Inflammatory macrophage treated with lipopolysaccharide for 1 hour (primary cell): ENCODE measurements around the gene EIF3A.
"Not testable (repeated sequence)": the region's sequence is repeated elsewhere in the genome, so short reads cannot be mapped to it uniquely, and the experiment has no call there.

ENCODE experiments used
- DNase-seq, 2 donors: peaks; one replicate each; pipeline ENCODE4 v3.0.0-alpha.2; 2020 to 2022

EIF3A gene

GRCh38 chr10:119101366-119102098 lies 20.9 kb upstream of the EIF3A start:
- no peak for DNase-seq

- DNase-seq: peak in 1 of 2 donors; percentile 41
Observed at GRCh38 chr10:119100434-119101238, 20.0 kb upstream of the EIF3A start.

- DNase-seq: no peak
Observed at GRCh38 chr10:119098576-119098975, 18.0 kb upstream of the EIF3A start.

GRCh38 chr10:119096641-119097415 lies 16.2 kb upstream of the EIF3A start:
- DNase-seq: not testable (repeated sequence)

- no peak for DNase-seq
Observed at GRCh38 chr10:119095640-119096039, 15.0 kb upstream of the EIF3A start.

GRCh38 chr10:119090968-119091367 lies 10.4 kb upstream of the EIF3A start:
- peak; percentile 52 to 66 for DNase-seq

- no peak for DNase-seq
Observed at GRCh38 chr10:119090026-119090795, 9.6 kb upstream of the EIF3A start.

GRCh38 chr10:119087271-119087882 lies 6.8 kb upstream of the EIF3A start:
- no peak for DNase-seq

GRCh38 chr10:119084896-119085295 lies 4.3 kb upstream of the EIF3A start:
- DNase-seq: no peak

- DNase-seq: peak; percentile 79 to 84
Observed at GRCh38 chr10:119079599-119080520, 757 bp downstream of the EIF3A start.

GRCh38 chr10:119078422-119079179 lies 2.0 kb downstream of the EIF3A start:
- DNase-seq: no peak

GRCh38 chr10:119073584-119073983 lies 7.0 kb downstream of the EIF3A start:
- DNase-seq: no peak

- no peak for DNase-seq
Observed at GRCh38 chr10:119070395-119071165, 10.0 kb downstream of the EIF3A start.

GRCh38 chr10:119061926-119062325 lies 18.7 kb downstream of the EIF3A start:
- no peak for DNase-seq

GRCh38 chr10:119061352-119061751 lies 19.3 kb downstream of the EIF3A start:
- no peak for DNase-seq

GRCh38 chr10:119060107-119060506 lies 20.5 kb downstream of the EIF3A start:
- no peak for DNase-seq

GRCh38 chr10:119059557-119059956 lies 21.1 kb downstream of the EIF3A start:
- DNase-seq: no peak

- DNase-seq: no peak
Observed at GRCh38 chr10:119058010-119058409, 22.6 kb downstream of the EIF3A start.

- DNase-seq: no peak
Observed at GRCh38 chr10:119055472-119055871, 25.1 kb downstream of the EIF3A start.
